PFSK-1 (cell line): ENCODE data around the gene KAZALD1.

Source experiments
- FOXP2 ChIP-seq: optimal IDR thresholded peaks from 2 replicates; pipeline ENCODE3; 2011; ENCODE audit warnings: borderline replicate concordance, control low read depth, inconsistent platforms; ENCODE audit not compliant: insufficient read depth; ENCODE audit errors: extremely low read length, extremely low read depth
- POLR2AphosphoS5 ChIP-seq: IDR thresholded peaks from 2 replicates; pipeline ENCODE4 v1.6.1; 2012; ENCODE audit warnings: low read depth, mild to moderate bottlenecking, control low read depth, low read length, moderate library complexity
- SIN3A ChIP-seq: IDR thresholded peaks from 2 replicates; pipeline ENCODE4 v1.6.1; 2012; ENCODE audit warnings: mild to moderate bottlenecking, low read length, moderate library complexity, borderline replicate concordance; ENCODE audit not compliant: insufficient read depth
- TAF1 ChIP-seq: IDR thresholded peaks from 2 replicates; pipeline ENCODE4 v1.6.1; 2012; ENCODE audit warnings: low read length, control low read depth, borderline replicate concordance; ENCODE audit not compliant: insufficient read depth
- TF ChIP-seq, protein P1 (sequence below), 2 experiments: IDR thresholded peaks; 2 replicates each; pipeline versions ENCODE4 v1.6.1 to v1.8.0; 2011 to 2012; ENCODE audit warnings: low read depth in 2 of 2, low read length in 2 of 2, control low read depth in 1 of 2, inconsistent platforms in 1 of 2, mild to moderate bottlenecking in 1 of 2, moderate library complexity in 1 of 2; ENCODE audit not compliant: insufficient read depth in 1 of 2

KAZALD1 gene

GRCh38 chr10:101087376-101087775 lies 25.6 kb downstream of the KAZALD1 start:
- TF ChIP-seq TAF1 (no peak), POLR2AphosphoS5 (no peak), SIN3A (no peak), FOXP2 (no peak)
- TF ChIP-seq, protein P1, sequence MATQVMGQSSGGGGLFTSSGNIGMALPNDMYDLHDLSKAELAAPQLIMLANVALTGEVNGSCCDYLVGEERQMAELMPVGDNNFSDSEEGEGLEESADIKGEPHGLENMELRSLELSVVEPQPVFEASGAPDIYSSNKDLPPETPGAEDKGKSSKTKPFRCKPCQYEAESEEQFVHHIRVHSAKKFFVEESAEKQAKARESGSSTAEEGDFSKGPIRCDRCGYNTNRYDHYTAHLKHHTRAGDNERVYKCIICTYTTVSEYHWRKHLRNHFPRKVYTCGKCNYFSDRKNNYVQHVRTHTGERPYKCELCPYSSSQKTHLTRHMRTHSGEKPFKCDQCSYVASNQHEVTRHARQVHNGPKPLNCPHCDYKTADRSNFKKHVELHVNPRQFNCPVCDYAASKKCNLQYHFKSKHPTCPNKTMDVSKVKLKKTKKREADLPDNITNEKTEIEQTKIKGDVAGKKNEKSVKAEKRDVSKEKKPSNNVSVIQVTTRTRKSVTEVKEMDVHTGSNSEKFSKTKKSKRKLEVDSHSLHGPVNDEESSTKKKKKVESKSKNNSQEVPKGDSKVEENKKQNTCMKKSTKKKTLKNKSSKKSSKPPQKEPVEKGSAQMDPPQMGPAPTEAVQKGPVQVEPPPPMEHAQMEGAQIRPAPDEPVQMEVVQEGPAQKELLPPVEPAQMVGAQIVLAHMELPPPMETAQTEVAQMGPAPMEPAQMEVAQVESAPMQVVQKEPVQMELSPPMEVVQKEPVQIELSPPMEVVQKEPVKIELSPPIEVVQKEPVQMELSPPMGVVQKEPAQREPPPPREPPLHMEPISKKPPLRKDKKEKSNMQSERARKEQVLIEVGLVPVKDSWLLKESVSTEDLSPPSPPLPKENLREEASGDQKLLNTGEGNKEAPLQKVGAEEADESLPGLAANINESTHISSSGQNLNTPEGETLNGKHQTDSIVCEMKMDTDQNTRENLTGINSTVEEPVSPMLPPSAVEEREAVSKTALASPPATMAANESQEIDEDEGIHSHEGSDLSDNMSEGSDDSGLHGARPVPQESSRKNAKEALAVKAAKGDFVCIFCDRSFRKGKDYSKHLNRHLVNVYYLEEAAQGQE (IDR thresholded peaks at IDR 0.05; ENCODE audit: insufficient read depth in 1 of 2, low read depth in 2 of 2, low read length in 2 of 2), result no peak

DNA sequence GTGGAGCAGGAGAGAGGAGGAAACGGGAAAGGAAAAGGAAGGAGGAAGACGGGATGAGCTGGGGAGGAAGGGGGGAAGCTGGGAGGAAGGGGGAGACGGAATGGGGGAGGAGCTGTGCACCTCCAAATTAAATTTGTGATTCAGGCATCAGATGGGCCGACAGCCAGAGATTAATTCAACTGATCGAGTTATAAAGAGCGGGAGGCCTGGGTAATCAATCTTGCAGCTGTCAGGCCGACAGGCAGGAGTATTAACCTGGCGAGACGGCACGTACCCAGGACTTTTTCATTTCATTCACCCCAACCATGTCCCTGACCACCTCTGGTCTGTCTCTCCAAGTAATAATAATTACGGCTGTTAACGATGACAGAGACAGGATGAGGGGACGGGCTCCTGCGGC lies 26.2 kb downstream of the KAZALD1 start:
- TF ChIP-seq POLR2AphosphoS5 (no peak), TAF1 (no peak), FOXP2 (no peak), SIN3A (no peak)
- TF ChIP-seq, protein P1 (IDR thresholded peaks at IDR 0.05; ENCODE audit: insufficient read depth in 1 of 2, low read depth in 2 of 2, low read length in 2 of 2), result no peak

GRCh38 chr10:101089520-101090299 lies 27.9 kb downstream of the KAZALD1 start:
- no peak for TF ChIP-seq SIN3A

DNA sequence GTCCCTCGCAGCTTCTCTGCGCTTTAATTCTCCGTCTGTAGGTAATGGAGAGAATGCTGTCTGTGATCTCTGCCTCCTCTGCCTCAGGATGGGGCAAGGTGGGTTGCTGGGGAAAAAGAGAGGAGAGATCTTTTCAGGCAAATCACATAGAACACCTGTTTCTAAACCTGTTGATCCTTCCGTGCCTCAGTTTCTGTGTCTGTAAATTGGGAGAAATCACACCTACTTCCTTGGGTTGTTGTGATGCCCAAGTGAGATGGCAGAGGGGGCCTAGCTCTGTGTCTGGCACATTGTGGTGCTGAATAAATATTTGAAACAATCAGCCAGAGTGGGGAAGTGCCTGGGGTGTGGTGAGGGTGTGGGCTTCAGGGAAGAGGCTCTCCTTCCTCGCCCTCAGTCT lies 28.8 kb downstream of the KAZALD1 start:
- TF ChIP-seq, protein P1 (IDR thresholded peaks at IDR 0.05; ENCODE audit: insufficient read depth in 1 of 2, low read depth in 2 of 2, low read length in 2 of 2), result no peak
- no peak for TF ChIP-seq TAF1
- no peak for TF ChIP-seq POLR2AphosphoS5
- TF ChIP-seq SIN3A, result no peak
- no peak for TF ChIP-seq FOXP2

- TF ChIP-seq FOXP2, result no peak
- TF ChIP-seq SIN3A, result no peak
- no peak for TF ChIP-seq POLR2AphosphoS5
- TF ChIP-seq TAF1, result no peak
- TF ChIP-seq, protein P1 (IDR thresholded peaks at IDR 0.05; ENCODE audit: insufficient read depth in 1 of 2, low read depth in 2 of 2, low read length in 2 of 2), result no peak
Measured at GRCh38 chr10:101091546-101092290, 29.9 kb downstream of the KAZALD1 start.
